ENCODE results near the gene MLH3. TPM values are rescaled to one million over a fixed set of nuclear protein-coding genes. Genes with fewer than 3 reads are reported as not detected.

The MLH3 gene
- polyA plus RNA-seq, 1 of the 3 experiments (the other 2 are of a cell fraction) = 3.8 TPM

DNA sequence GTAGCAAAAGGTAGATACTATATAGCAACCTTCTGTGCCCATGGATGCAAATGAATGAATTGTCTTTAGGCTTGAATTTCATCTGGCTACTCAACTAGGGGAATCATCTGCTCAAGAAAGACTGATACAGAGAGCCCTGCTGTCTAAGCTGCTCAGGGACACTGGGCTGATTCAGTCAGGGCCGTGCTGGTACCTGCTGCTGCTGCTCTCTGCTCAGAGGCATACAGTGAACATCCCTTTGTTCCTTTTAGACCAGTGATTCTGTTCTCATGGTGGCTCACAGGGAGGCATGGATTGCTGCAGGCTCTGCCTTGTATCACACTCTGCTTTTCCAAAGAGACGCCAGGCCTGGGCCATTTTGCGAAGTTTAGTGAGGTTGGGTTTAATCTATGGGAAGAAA, 34.5 kb downstream of the MLH3 start:
- H3K4me1 ChIP-seq (ENCODE audit: control insufficient read depth in 1 of 2, insufficient read depth in 2 of 2, low read depth in 1 of 2, low read length in 1 of 2) = peaks cover 0 to 4% of the 10 kb centered on the region in 2 experiments; a peak in 1 of 4 replicates
- ChIA-PET CTCF (interaction anchor here (1.0 to 1.2 kb wide), 3 partner anchors 10 to 111 kb away, joined by 3 to 4 read pairs (median 4); no protein-coding TSS in a partner anchor), POLR2A (no interaction called here)
- H3K4me2 ChIP-seq = no peak overlapping the region
- peaks cover 28 to 59% of the 10 kb centered on the region in 2 experiments for H3K36me3 ChIP-seq (replicated peaks in 1 of 2; ENCODE audit: control insufficient read depth in 1 of 2, insufficient read depth in 2 of 2, low read length in 1 of 2)
- H3K79me2 ChIP-seq (ENCODE audit: insufficient read depth) = no peaks in the 10 kb centered on the region
- TF ChIP-seq GATA2 (CRISPR knock-in tag; IDR thresholded peaks at IDR 0.05) (no peak), MXI1 (IDR thresholded peaks at IDR 0.05; ENCODE audit: low read depth, low read length) (no peak), SMC3 (IDR thresholded peaks at IDR 0.05; ENCODE audit: low read depth, low read length) (no peak), JUND (IDR thresholded peaks at IDR 0.05) (no peak), RAD21 (IDR thresholded peaks at IDR 0.05; ENCODE audit: low read length) (no peak), YY1 (IDR thresholded peaks at IDR 0.05; ENCODE audit: low read depth) (no peak), EZH2phosphoT487 (IDR thresholded peaks at IDR 0.05; ENCODE audit: borderline replicate concordance, low read depth) (no peak), RFX5 (IDR thresholded peaks at IDR 0.05; ENCODE audit: low read length) (no peak), FOXM1 (IDR thresholded peaks at IDR 0.05; ENCODE audit: low read depth) (no peak), RXRA (IDR thresholded peaks at IDR 0.05; ENCODE audit: borderline replicate concordance, low read depth) (no peak), NFIC (IDR thresholded peaks at IDR 0.05; ENCODE audit: borderline replicate concordance) (no peak), RCOR1 (IDR thresholded peaks at IDR 0.05; ENCODE audit: low read length) (no peak), TEAD4 (IDR thresholded peaks at IDR 0.05; ENCODE audit: borderline replicate concordance, insufficient read depth) (no peak), SIN3A (IDR thresholded peaks at IDR 0.05; ENCODE audit: borderline replicate concordance, low read depth, low read length) (no peak)
- TF ChIP-seq, protein P1, sequence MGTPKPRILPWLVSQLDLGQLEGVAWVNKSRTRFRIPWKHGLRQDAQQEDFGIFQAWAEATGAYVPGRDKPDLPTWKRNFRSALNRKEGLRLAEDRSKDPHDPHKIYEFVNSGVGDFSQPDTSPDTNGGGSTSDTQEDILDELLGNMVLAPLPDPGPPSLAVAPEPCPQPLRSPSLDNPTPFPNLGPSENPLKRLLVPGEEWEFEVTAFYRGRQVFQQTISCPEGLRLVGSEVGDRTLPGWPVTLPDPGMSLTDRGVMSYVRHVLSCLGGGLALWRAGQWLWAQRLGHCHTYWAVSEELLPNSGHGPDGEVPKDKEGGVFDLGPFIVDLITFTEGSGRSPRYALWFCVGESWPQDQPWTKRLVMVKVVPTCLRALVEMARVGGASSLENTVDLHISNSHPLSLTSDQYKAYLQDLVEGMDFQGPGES (IDR thresholded peaks at IDR 0.05; ENCODE audit: low read depth, low read length) = no peak
- TF ChIP-seq, protein P2, sequence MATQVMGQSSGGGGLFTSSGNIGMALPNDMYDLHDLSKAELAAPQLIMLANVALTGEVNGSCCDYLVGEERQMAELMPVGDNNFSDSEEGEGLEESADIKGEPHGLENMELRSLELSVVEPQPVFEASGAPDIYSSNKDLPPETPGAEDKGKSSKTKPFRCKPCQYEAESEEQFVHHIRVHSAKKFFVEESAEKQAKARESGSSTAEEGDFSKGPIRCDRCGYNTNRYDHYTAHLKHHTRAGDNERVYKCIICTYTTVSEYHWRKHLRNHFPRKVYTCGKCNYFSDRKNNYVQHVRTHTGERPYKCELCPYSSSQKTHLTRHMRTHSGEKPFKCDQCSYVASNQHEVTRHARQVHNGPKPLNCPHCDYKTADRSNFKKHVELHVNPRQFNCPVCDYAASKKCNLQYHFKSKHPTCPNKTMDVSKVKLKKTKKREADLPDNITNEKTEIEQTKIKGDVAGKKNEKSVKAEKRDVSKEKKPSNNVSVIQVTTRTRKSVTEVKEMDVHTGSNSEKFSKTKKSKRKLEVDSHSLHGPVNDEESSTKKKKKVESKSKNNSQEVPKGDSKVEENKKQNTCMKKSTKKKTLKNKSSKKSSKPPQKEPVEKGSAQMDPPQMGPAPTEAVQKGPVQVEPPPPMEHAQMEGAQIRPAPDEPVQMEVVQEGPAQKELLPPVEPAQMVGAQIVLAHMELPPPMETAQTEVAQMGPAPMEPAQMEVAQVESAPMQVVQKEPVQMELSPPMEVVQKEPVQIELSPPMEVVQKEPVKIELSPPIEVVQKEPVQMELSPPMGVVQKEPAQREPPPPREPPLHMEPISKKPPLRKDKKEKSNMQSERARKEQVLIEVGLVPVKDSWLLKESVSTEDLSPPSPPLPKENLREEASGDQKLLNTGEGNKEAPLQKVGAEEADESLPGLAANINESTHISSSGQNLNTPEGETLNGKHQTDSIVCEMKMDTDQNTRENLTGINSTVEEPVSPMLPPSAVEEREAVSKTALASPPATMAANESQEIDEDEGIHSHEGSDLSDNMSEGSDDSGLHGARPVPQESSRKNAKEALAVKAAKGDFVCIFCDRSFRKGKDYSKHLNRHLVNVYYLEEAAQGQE (IDR thresholded peaks at IDR 0.05; ENCODE audit: low read depth, low read length) = no peak
- TF ChIP-seq, protein P3, sequence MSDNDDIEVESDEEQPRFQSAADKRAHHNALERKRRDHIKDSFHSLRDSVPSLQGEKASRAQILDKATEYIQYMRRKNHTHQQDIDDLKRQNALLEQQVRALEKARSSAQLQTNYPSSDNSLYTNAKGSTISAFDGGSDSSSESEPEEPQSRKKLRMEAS (IDR thresholded peaks at IDR 0.05; ENCODE audit: low read depth) = no peak
- TF ChIP-seq, protein P4, sequence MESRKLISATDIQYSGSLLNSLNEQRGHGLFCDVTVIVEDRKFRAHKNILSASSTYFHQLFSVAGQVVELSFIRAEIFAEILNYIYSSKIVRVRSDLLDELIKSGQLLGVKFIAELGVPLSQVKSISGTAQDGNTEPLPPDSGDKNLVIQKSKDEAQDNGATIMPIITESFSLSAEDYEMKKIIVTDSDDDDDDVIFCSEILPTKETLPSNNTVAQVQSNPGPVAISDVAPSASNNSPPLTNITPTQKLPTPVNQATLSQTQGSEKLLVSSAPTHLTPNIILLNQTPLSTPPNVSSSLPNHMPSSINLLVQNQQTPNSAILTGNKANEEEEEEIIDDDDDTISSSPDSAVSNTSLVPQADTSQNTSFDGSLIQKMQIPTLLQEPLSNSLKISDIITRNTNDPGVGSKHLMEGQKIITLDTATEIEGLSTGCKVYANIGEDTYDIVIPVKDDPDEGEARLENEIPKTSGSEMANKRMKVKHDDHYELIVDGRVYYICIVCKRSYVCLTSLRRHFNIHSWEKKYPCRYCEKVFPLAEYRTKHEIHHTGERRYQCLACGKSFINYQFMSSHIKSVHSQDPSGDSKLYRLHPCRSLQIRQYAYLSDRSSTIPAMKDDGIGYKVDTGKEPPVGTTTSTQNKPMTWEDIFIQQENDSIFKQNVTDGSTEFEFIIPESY (IDR thresholded peaks at IDR 0.05; ENCODE audit: borderline replicate concordance, low read depth) = no peak
- TF ChIP-seq, protein P5, sequence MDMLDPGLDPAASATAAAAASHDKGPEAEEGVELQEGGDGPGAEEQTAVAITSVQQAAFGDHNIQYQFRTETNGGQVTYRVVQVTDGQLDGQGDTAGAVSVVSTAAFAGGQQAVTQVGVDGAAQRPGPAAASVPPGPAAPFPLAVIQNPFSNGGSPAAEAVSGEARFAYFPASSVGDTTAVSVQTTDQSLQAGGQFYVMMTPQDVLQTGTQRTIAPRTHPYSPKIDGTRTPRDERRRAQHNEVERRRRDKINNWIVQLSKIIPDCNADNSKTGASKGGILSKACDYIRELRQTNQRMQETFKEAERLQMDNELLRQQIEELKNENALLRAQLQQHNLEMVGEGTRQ (IDR thresholded peaks at IDR 0.05; ENCODE audit: borderline replicate concordance, low read depth, low read length) = no peak
- TF ChIP-seq, protein P6, sequence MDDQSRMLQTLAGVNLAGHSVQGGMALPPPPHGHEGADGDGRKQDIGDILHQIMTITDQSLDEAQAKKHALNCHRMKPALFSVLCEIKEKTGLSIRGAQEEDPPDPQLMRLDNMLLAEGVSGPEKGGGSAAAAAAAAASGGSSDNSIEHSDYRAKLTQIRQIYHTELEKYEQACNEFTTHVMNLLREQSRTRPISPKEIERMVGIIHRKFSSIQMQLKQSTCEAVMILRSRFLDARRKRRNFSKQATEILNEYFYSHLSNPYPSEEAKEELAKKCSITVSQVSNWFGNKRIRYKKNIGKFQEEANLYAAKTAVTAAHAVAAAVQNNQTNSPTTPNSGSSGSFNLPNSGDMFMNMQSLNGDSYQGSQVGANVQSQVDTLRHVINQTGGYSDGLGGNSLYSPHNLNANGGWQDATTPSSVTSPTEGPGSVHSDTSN (IDR thresholded peaks at IDR 0.05) = no peak
- H3K9me2 ChIP-seq = no peaks in the 10 kb centered on the region
- no peak overlapping the region for H3K27ac ChIP-seq (ENCODE audit: low read depth in 2 of 2, low read length in 1 of 2)
- H2AFZ ChIP-seq (ENCODE audit: low read depth) = no peak overlapping the region
- H3F3A ChIP-seq (replicated peaks; ENCODE audit: insufficient read depth) = peaks cover 6% of the 10 kb centered on the region
- no peaks in the 10 kb centered on the region for H3K27me3 ChIP-seq (ENCODE audit: insufficient read depth)
- no peak for DNase-seq
- H3K4me3 ChIP-seq (ENCODE audit: low read depth in 2 of 2, low read length in 1 of 2) = no peak overlapping the region
- H3K9me3 ChIP-seq = no peaks in the 10 kb centered on the region
- WGBS (ENCODE audit: low lambda C conversion rate) = 86% methylated on average over 3 of the region's 3 CpGs
- H3K9ac ChIP-seq = no peak overlapping the region
- H4K20me1 ChIP-seq (ENCODE audit: insufficient read depth) = no peaks in the 10 kb centered on the region

Data from SK-N-SH (cell line).